ENCODE measurements around the gene METTL25.

The METTL25 gene

GRCh38 chr12:82527165-82527780 is 168.9 kb downstream of the METTL25 start:
- DNase-seq (ENCODE audit: low read depth) = no peak
